WTC11 (cell line): Measurements from ENCODE around the gene CBR1. TPM values are rescaled to one million over a fixed set of nuclear protein-coding genes. Genes with fewer than 3 reads are reported as not detected.
A peak's percentile ranks its signal among the peaks of the same experiment; 100 is the strongest.

Experiments
- ATAC-seq: fragments of 200-7000 bp; cut with Tn5 transposase; 2 replicates; pipeline ENCODE4 v1.10.0; 2021; ENCODE audit warnings: mild to moderate bottlenecking, moderate library complexity
- CTCF ChIA-PET: fragments of 300-600 bp; sonication (Branson Sonifier 250); formaldehyde crosslinking; loops from one replicate; lab custom pipeline; 2021; ENCODE audit warnings: antibody characterized with exemption; lab: Charles Lee
- POLR2A ChIA-PET: fragments of 350-600 bp; sonication (Branson Sonifier 250); formaldehyde crosslinking; loops from one replicate; lab custom pipeline; 2021; ENCODE audit warnings: antibody characterized with exemption; lab: Charles Lee
- DNase-seq: peaks from one replicate; pipeline ENCODE4 v3.0.0; 2021; ENCODE audit warnings: low spot score
- H3K27ac Mint-ChIP-seq: 2 replicates; pipeline ENCODE4 v1.8.0; 2021; ENCODE audit warnings: mixed read lengths
- H3K27me3 Mint-ChIP-seq: 2 replicates; pipeline ENCODE4 v1.8.0; 2021; ENCODE audit warnings: low read depth, mild to moderate bottlenecking, moderate library complexity, mixed read lengths
- H3K36me3 Mint-ChIP-seq: 2 replicates; pipeline ENCODE4 v1.8.0; 2021; ENCODE audit warnings: mixed read lengths
- H3K4me1 Mint-ChIP-seq: 2 replicates; pipeline ENCODE4 v1.8.0; 2022; ENCODE audit warnings: mixed read lengths
- H3K4me3 Mint-ChIP-seq: 2 replicates; pipeline ENCODE4 v1.8.0; 2021; ENCODE audit warnings: mild to moderate bottlenecking, moderate library complexity, mixed read lengths
- H3K9me3 Mint-ChIP-seq: 2 replicates; pipeline ENCODE4 v1.8.0; 2021; ENCODE audit warnings: mixed read lengths
- E2F5 ChIP-seq: sonication (generic); formaldehyde crosslinking; IDR thresholded peaks from 2 replicates; pipeline ENCODE4 v1.8.1; 2022; ENCODE audit warnings: mild to moderate bottlenecking, moderate library complexity, missing genetic modification reagents
- ELF4 ChIP-seq: sonication (generic); formaldehyde crosslinking; IDR thresholded peaks from 2 replicates; pipeline ENCODE4 v1.8.1; 2022; ENCODE audit warnings: low read depth, mild to moderate bottlenecking, moderate library complexity, missing genetic modification reagents
- ESRRA ChIP-seq: sonication (generic); formaldehyde crosslinking; IDR thresholded peaks from 2 replicates; pipeline ENCODE4 v1.8.1; 2022; ENCODE audit warnings: mild to moderate bottlenecking, missing genetic modification reagents, borderline replicate concordance
- FOXJ3 ChIP-seq: sonication (generic); formaldehyde crosslinking; IDR thresholded peaks from 2 replicates; pipeline ENCODE4 v1.9.0; 2021; ENCODE audit warnings: missing genetic modification reagents, mild to moderate bottlenecking, borderline replicate concordance
- HMGA2 ChIP-seq: fragments of 250-450 bp; sonication (Bioruptor Pico); IDR thresholded peaks from 2 replicates; pipeline ENCODE4 v1.4.0; 2021; ENCODE audit warnings: mild to moderate bottlenecking, moderate library complexity
- MYBL2 ChIP-seq: sonication (generic); formaldehyde crosslinking; IDR thresholded peaks from 2 replicates; pipeline ENCODE4 v1.8.1; 2023; ENCODE audit warnings: mild to moderate bottlenecking, moderate library complexity, missing genetic modification reagents
- NFYB ChIP-seq: sonication (generic); formaldehyde crosslinking; conservative IDR thresholded peaks from 2 replicates; pipeline ENCODE4 v1.8.0; 2022; ENCODE audit warnings: low read depth, missing genetic modification reagents
- RORB ChIP-seq: fragments of 250-450 bp; sonication (Bioruptor Pico); IDR thresholded peaks from 2 replicates; pipeline ENCODE4 v1.9.0; 2021; ENCODE audit warnings: mild to moderate bottlenecking
- SMAD4 ChIP-seq: sonication (generic); formaldehyde crosslinking; IDR thresholded peaks from 2 replicates; pipeline ENCODE4 v1.8.0; 2022; ENCODE audit warnings: mild to moderate bottlenecking, missing genetic modification reagents
- SP1 ChIP-seq: sonication (generic); formaldehyde crosslinking; conservative IDR thresholded peaks from 2 replicates; pipeline ENCODE4 v1.8.1; 2022; ENCODE audit warnings: missing genetic modification reagents
- TEAD4 ChIP-seq: sonication (generic); formaldehyde crosslinking; IDR thresholded peaks from 2 replicates; pipeline ENCODE4 v1.8.0; 2022; ENCODE audit warnings: mild to moderate bottlenecking, missing genetic modification reagents
- TP53 ChIP-seq: sonication (generic); formaldehyde crosslinking; IDR thresholded peaks from 2 replicates; pipeline ENCODE4 v1.8.1; 2023; ENCODE audit warnings: mild to moderate bottlenecking, missing genetic modification reagents
- ZBTB21 ChIP-seq: sonication (generic); formaldehyde crosslinking; IDR thresholded peaks from 2 replicates; pipeline ENCODE4 v1.8.1; 2023; ENCODE audit warnings: mild to moderate bottlenecking, missing genetic modification reagents, borderline replicate concordance
- ZNF138 ChIP-seq: sonication (generic); formaldehyde crosslinking; conservative IDR thresholded peaks from 2 replicates; pipeline ENCODE4 v1.8.1; 2022; ENCODE audit warnings: mild to moderate bottlenecking, moderate library complexity, missing genetic modification reagents
- total RNA-seq: library from RNA; stranded (reverse); gene quantifications from 3 replicates; pipeline ENCODE4 v1.2.3, GENCODE V29; 2021
- TF ChIP-seq, protein P1 (sequence below): sonication (generic); formaldehyde crosslinking; IDR thresholded peaks from 2 replicates; pipeline ENCODE4 v1.8.0; 2023; ENCODE audit warnings: mild to moderate bottlenecking, missing genetic modification reagents
- TF ChIP-seq, protein P2 (sequence below): sonication (generic); formaldehyde crosslinking; IDR thresholded peaks from 2 replicates; pipeline ENCODE4 v1.8.1; 2023; ENCODE audit warnings: mild to moderate bottlenecking, missing genetic modification reagents, borderline replicate concordance
- TF ChIP-seq, protein P3 (sequence below): sonication (generic); formaldehyde crosslinking; IDR thresholded peaks from 2 replicates; pipeline ENCODE4 v1.8.1; 2022; ENCODE audit warnings: mild to moderate bottlenecking, missing genetic modification reagents, moderate library complexity, borderline replicate concordance
- TF ChIP-seq, protein P4 (sequence below): sonication (generic); formaldehyde crosslinking; conservative IDR thresholded peaks from 2 replicates; pipeline ENCODE4 v1.8.1; 2022; ENCODE audit warnings: mild to moderate bottlenecking, missing genetic modification reagents
- TF ChIP-seq, protein P5 (sequence below): sonication (generic); formaldehyde crosslinking; IDR thresholded peaks from 2 replicates; pipeline ENCODE4 v1.8.1; 2023; ENCODE audit warnings: mild to moderate bottlenecking, missing genetic modification reagents, moderate library complexity

Gene CBR1
- total RNA-seq, 1 experiment from 2014 or later: 167 TPM

- TF ChIP-seq E2F5 (CRISPR knock-in tag) (no peak), FOXJ3 (CRISPR knock-in tag) (no peak), ELF4 (CRISPR knock-in tag) (no peak), TEAD4 (CRISPR knock-in tag) (no peak), TP53 (CRISPR knock-in tag) (no peak), ZBTB21 (CRISPR knock-in tag) (no peak), HMGA2 (CRISPR knock-in tag) (no peak), SP1 (CRISPR knock-in tag) (no peak)
- TF ChIP-seq, protein P1, sequence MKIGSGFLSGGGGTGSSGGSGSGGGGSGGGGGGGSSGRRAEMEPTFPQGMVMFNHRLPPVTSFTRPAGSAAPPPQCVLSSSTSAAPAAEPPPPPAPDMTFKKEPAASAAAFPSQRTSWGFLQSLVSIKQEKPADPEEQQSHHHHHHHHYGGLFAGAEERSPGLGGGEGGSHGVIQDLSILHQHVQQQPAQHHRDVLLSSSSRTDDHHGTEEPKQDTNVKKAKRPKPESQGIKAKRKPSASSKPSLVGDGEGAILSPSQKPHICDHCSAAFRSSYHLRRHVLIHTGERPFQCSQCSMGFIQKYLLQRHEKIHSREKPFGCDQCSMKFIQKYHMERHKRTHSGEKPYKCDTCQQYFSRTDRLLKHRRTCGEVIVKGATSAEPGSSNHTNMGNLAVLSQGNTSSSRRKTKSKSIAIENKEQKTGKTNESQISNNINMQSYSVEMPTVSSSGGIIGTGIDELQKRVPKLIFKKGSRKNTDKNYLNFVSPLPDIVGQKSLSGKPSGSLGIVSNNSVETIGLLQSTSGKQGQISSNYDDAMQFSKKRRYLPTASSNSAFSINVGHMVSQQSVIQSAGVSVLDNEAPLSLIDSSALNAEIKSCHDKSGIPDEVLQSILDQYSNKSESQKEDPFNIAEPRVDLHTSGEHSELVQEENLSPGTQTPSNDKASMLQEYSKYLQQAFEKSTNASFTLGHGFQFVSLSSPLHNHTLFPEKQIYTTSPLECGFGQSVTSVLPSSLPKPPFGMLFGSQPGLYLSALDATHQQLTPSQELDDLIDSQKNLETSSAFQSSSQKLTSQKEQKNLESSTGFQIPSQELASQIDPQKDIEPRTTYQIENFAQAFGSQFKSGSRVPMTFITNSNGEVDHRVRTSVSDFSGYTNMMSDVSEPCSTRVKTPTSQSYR (CRISPR knock-in tag): no peak
- TF ChIP-seq, protein P2, sequence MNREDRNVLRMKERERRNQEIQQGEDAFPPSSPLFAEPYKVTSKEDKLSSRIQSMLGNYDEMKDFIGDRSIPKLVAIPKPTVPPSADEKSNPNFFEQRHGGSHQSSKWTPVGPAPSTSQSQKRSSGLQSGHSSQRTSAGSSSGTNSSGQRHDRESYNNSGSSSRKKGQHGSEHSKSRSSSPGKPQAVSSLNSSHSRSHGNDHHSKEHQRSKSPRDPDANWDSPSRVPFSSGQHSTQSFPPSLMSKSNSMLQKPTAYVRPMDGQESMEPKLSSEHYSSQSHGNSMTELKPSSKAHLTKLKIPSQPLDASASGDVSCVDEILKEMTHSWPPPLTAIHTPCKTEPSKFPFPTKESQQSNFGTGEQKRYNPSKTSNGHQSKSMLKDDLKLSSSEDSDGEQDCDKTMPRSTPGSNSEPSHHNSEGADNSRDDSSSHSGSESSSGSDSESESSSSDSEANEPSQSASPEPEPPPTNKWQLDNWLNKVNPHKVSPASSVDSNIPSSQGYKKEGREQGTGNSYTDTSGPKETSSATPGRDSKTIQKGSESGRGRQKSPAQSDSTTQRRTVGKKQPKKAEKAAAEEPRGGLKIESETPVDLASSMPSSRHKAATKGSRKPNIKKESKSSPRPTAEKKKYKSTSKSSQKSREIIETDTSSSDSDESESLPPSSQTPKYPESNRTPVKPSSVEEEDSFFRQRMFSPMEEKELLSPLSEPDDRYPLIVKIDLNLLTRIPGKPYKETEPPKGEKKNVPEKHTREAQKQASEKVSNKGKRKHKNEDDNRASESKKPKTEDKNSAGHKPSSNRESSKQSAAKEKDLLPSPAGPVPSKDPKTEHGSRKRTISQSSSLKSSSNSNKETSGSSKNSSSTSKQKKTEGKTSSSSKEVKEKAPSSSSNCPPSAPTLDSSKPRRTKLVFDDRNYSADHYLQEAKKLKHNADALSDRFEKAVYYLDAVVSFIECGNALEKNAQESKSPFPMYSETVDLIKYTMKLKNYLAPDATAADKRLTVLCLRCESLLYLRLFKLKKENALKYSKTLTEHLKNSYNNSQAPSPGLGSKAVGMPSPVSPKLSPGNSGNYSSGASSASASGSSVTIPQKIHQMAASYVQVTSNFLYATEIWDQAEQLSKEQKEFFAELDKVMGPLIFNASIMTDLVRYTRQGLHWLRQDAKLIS: no peak
- TF ChIP-seq, protein P3, sequence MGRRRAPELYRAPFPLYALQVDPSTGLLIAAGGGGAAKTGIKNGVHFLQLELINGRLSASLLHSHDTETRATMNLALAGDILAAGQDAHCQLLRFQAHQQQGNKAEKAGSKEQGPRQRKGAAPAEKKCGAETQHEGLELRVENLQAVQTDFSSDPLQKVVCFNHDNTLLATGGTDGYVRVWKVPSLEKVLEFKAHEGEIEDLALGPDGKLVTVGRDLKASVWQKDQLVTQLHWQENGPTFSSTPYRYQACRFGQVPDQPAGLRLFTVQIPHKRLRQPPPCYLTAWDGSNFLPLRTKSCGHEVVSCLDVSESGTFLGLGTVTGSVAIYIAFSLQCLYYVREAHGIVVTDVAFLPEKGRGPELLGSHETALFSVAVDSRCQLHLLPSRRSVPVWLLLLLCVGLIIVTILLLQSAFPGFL (CRISPR knock-in tag): no peak
These were observed 28.3 kb downstream of the CBR1 start (continued) for GRCh38 chr21:36098182-36098532.

DNA sequence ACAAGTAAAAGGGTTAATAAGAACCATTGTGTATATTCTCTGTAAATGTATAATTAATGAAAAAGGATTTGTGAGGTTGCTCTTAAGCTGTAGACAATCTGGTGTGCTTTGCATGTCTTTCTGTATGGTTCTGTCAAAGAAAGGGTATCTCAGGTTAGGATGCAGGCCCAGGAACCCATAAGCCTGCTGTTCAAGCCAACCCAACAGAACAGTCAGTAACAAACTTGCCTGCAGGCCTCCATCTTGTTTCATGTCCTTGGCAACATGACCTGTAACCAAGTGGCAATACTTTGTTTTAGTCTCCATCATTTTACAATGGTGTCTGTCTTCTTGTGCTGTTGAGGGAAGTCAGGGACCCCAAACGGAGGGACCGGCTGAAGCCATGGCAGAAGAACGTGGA, 29.2 kb downstream of the CBR1 start:
- Mint-ChIP-seq H3K36me3 (peaks cover 33% of the 10 kb centered on the region), H3K4me1 (peaks cover 82% of the 10 kb centered on the region), H3K27ac (peak overlapping the region; percentile 95), H3K27me3 (peaks cover under 1% of the 10 kb centered on the region; the same call in 1 of the 2 replicates), H3K9me3 (peaks cover 27% of the 10 kb centered on the region), H3K4me3 (peak overlapping the region; percentile 54)
- ATAC-seq (no peak), DNase-seq (no peak)
- POLR2A ChIA-PET: interaction anchor here (0.6 kb wide), 1 partner anchor 15 kb away, joined by 7 read pairs; no protein-coding TSS in a partner anchor
- CTCF ChIA-PET: interaction anchor here (4.4 kb wide), 1 partner anchor 11 kb away, joined by 22 read pairs; no protein-coding TSS in a partner anchor
- TF ChIP-seq, protein P4, sequence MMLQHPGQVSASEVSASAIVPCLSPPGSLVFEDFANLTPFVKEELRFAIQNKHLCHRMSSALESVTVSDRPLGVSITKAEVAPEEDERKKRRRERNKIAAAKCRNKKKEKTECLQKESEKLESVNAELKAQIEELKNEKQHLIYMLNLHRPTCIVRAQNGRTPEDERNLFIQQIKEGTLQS: no peak
- TF ChIP-seq FOXJ3 (CRISPR knock-in tag): no peak
- TF ChIP-seq SMAD4 (CRISPR knock-in tag): no peak
- no peak for TF ChIP-seq NFYB
- TF ChIP-seq, protein P2: no peak
- TF ChIP-seq RORB (CRISPR knock-in tag): no peak
- TF ChIP-seq, protein P1 (CRISPR knock-in tag): no peak
- TF ChIP-seq ESRRA (CRISPR knock-in tag): no peak
- no peak for TF ChIP-seq MYBL2
- TF ChIP-seq, protein P5, sequence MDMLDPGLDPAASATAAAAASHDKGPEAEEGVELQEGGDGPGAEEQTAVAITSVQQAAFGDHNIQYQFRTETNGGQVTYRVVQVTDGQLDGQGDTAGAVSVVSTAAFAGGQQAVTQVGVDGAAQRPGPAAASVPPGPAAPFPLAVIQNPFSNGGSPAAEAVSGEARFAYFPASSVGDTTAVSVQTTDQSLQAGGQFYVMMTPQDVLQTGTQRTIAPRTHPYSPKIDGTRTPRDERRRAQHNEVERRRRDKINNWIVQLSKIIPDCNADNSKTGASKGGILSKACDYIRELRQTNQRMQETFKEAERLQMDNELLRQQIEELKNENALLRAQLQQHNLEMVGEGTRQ (CRISPR knock-in tag): no peak
- TF ChIP-seq ZNF138 (CRISPR knock-in tag): no peak
